GM12874 (cell line): ENCODE measurements around the gene EPHA6.

ENCODE experiments used
- TF ChIP-seq, protein P1 (sequence below): IDR thresholded peaks from 2 replicates; pipeline ENCODE4 v1.5.1; 2011; ENCODE audit warnings: low read depth, mild to moderate bottlenecking, control low read depth, low read length, moderate library complexity; ENCODE audit not compliant: insufficient read depth

EPHA6 gene

DNA sequence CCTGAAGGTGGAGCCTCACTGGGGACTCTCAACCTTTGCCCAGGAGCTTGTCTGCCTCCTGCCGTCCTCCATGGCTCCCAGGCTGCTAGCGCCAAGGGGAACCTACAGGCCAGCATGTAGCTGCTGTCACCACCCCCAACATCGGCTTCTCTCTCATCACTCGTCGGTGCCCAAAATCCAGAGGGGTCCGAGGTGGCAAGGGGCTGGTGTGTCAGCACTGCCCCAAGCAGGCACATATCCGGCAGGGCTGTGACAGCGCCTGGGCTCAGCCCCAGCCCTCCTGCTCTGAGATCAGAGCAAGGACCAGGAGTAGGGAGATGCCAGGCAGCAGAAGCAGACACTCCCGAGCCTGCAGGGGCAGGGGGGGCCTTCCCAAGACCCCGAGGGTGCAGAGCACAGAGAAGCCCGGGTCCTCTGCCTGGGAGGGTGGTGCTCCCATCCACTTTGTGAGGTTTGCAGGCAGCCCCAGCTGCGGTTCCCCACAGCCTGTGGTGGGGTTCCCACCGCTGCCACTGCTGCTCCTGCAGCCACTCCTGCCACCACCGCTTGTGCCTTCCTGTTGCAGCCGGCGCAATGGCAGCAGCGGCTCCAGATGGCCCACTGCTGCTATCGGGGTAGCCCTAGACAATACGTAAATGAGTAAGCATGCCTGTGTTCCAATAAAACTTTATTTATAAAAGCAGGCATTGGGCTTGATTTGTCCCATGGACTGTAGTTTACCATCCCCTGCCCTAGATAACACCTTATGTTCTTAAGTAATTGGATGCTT is 451.0 kb downstream of the EPHA6 start:
- TF ChIP-seq, protein P1, sequence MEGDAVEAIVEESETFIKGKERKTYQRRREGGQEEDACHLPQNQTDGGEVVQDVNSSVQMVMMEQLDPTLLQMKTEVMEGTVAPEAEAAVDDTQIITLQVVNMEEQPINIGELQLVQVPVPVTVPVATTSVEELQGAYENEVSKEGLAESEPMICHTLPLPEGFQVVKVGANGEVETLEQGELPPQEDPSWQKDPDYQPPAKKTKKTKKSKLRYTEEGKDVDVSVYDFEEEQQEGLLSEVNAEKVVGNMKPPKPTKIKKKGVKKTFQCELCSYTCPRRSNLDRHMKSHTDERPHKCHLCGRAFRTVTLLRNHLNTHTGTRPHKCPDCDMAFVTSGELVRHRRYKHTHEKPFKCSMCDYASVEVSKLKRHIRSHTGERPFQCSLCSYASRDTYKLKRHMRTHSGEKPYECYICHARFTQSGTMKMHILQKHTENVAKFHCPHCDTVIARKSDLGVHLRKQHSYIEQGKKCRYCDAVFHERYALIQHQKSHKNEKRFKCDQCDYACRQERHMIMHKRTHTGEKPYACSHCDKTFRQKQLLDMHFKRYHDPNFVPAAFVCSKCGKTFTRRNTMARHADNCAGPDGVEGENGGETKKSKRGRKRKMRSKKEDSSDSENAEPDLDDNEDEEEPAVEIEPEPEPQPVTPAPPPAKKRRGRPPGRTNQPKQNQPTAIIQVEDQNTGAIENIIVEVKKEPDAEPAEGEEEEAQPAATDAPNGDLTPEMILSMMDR = no peak

- TF ChIP-seq, protein P1 = no peak
Measured at GRCh38 chr3:97269202-97269601, 454.8 kb downstream of the EPHA6 start.

GRCh38 chr3:97277708-97278107 is 463.3 kb downstream of the EPHA6 start:
- TF ChIP-seq, protein P1 = no peak

DNA sequence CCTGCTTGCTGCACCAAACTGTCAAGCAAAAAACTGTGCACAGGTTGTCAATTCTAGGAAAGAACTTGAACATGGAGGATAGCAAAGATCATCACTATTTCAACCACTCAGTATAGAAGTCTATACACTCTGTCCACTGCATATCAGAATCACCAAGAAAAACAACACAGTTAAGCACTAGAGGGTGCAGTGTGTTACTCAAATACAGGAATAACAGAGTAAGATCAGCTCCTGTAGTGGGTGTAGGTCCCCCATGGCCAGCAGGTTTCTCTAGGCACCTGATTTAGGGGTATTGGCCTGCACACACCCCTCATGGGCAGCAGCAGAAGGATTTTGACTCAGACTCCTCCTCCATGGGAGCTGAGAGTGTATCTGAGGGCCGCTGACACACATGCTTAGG is 464.1 kb downstream of the EPHA6 start:
- TF ChIP-seq, protein P1 = no peak

- TF ChIP-seq, protein P1 = no peak
Measured at GRCh38 chr3:97291901-97292300, 477.5 kb downstream of the EPHA6 start.

DNA sequence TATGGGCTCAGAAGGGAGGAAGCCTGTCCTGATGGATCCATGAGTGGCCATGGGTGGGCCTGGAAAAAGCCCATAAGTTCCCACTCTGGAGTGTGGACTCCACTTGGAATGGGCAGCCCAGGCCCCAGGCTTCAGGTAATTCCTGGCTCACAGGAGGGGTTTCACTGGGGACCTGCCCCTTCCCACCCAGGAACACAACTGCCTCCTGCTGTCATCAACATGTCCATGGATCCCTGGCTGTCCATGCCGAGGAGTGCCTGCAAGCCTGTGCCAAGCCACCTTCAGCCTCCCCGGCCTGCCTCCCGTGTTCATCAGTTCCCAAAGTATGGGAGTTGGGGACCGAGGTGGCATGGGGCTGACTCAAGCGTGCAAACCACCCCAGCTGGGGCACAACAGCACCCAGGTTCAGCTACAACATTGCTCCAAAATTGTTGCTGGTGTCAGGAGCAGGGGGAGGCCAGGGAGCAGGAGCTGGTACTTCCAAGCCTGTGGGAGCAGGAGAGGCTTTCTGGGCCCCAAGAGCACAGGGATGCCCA is 479.3 kb downstream of the EPHA6 start:
- TF ChIP-seq, protein P1 = no peak

DNA sequence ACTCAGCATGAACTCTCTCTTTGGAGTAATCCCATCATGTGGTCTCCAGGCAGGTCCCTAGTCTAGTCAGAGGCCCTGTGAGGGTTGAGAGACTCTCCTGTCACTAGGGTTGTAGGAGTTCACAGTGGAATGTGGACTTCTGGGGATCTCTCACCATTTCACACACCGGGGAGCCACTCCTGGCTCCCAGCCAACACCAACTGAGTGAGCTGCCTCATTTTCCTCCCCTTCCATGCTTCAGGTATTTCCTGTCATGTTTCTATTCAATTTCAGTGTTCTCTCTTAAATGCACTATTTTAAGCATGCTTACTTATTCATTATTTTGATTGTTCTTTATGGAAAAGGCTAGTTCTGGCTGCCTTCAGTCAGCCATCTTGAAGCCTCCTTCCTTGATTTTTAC is 482.6 kb downstream of the EPHA6 start:
- TF ChIP-seq, protein P1 = no peak
